ENCODE measurements around the gene TSPYL4. TPM values are rescaled to one million over a fixed set of nuclear protein-coding genes. Genes with fewer than 3 reads are reported as not detected.

TSPYL4 gene
- total RNA-seq, 1 donor, result 16.4 TPM

DNA sequence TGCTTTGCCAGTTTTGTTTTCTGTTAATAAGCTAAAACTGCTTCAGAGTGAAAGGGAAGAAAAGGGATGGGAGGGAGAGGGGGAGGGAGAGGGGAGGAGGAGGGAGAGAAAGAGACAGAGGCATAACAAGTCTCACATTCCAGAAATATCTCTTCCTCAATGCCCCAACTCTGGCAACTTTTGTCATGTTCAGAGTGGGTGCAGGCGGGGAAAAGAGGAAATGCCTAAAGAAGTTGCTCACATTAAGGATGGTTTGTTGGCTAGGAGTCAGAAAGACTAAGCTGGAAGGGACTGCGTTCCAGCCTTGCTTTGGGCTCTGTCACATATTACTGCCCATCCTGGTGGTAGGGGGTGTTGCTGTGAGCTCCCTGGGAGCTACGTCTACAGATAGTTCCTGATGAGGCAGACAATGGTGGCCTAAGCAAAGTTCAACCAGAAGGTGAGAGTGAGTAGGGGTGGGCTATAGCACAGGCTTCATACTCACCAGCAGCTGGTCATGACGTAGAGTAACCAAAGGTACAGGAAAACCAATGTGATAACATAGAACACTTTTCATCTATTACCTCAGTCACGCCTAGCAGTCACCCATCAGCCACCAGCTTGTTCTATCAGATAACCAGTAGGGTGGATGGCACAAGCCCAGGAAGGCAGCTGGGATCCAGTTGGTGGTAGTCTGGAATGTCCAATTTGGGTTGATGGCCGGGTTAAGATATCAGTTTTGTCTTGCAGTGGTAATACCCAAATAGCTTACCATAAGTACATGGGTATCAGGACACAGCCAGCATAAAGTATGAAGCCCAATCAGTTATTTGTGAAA, 2.1 kb downstream of the TSPYL4 start:
- peak overlapping the region; percentile 50 for H3K4me3 ChIP-seq (ENCODE audit: low read depth, low read length)
- peak; percentile 29 for DNase-seq (ENCODE audit: low read depth)
- TF ChIP-seq, protein P1, sequence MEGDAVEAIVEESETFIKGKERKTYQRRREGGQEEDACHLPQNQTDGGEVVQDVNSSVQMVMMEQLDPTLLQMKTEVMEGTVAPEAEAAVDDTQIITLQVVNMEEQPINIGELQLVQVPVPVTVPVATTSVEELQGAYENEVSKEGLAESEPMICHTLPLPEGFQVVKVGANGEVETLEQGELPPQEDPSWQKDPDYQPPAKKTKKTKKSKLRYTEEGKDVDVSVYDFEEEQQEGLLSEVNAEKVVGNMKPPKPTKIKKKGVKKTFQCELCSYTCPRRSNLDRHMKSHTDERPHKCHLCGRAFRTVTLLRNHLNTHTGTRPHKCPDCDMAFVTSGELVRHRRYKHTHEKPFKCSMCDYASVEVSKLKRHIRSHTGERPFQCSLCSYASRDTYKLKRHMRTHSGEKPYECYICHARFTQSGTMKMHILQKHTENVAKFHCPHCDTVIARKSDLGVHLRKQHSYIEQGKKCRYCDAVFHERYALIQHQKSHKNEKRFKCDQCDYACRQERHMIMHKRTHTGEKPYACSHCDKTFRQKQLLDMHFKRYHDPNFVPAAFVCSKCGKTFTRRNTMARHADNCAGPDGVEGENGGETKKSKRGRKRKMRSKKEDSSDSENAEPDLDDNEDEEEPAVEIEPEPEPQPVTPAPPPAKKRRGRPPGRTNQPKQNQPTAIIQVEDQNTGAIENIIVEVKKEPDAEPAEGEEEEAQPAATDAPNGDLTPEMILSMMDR (IDR thresholded peaks at IDR 0.05; ENCODE audit: insufficient read depth, low read depth, low read length), result no peak

DNA sequence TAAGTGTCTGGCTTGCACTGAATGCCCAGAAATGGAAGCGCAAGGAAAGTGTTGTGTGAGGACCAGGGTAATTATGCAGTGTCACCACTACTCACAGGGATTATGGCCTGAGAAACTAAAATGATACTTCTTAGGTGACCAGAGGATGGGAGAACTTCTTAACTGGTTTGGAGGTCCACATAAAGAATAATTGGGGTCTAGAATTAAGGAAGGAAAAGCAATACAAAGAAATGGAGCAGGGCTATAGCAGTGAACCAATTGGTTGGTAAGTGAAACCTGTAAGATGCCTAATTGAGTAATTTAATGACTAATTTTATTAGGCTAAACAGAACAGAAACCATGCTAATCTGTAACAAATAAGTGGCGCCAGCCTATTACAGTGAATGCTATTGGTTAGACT, 5.3 kb downstream of the TSPYL4 start:
- no peak for DNase-seq (ENCODE audit: low read depth)
- H3K4me3 ChIP-seq (ENCODE audit: low read depth, low read length), result no peak overlapping the region
- TF ChIP-seq, protein P1 (IDR thresholded peaks at IDR 0.05; ENCODE audit: insufficient read depth, low read depth, low read length), result no peak

DNA sequence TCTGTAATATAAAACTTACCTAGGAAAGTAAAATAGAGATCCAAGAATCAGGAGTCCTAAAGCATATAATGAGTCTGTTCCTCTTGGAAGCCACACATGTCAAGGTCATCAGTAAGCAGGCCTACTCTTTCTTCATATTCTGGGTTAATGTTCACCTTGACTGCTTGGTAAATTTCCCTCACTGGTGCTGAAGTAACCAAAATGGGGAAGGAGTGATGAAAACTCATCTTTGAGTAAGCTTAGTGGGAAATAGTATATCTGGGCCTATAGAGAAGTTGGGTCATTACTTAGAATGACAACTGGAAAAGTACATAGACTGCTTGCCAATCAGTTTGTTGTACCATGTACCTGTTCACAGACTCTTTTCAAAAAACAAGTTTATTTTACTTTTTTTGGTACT, 6.6 kb downstream of the TSPYL4 start:
- H3K4me3 ChIP-seq (ENCODE audit: low read depth, low read length), result no peak overlapping the region
- DNase-seq (ENCODE audit: low read depth), result no peak
- TF ChIP-seq, protein P1 (IDR thresholded peaks at IDR 0.05; ENCODE audit: insufficient read depth, low read depth, low read length), result no peak

DNA sequence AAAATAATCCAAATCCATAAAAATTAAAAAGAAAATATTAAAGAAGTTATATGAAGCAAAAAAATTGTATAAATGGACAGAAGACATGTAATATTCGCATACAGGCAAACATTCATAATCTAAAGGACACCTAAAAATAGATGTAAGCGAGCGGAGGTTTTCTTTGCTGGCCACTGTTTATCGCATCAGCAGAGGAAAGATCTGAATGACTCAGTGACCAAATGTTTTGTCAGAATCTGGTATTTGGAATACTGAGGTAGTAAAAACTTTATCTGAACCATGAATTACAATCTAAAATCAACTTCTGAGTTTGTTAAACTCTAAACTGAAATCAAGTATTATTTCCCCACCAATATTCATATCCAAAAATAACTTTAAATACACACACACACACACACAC, 7.8 kb downstream of the TSPYL4 start:
- TF ChIP-seq, protein P1 (IDR thresholded peaks at IDR 0.05; ENCODE audit: insufficient read depth, low read depth, low read length), result no peak
- DNase-seq (ENCODE audit: low read depth), result peak; percentile 59
- H3K4me3 ChIP-seq (ENCODE audit: low read depth, low read length), result no peak overlapping the region

DNA sequence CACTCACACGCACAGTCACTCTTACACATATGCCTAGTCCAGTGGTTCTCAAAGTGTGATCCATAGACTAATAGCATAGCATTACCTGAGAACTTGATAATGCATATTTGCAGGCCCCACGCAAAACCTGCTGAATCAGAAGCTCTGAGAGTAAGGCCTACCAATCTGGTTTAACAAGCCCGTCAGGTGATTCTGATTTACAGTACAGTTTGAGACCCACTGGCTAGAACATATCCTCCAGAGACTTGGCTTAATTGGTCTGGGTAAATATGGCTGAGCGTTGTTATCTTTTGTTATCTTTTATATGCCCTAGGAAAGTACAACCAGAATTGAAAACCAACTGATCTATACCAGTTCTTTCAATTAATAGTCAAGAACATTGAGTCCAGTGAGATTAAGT, 9.6 kb downstream of the TSPYL4 start:
- TF ChIP-seq, protein P1 (IDR thresholded peaks at IDR 0.05; ENCODE audit: insufficient read depth, low read depth, low read length), result no peak

DNA sequence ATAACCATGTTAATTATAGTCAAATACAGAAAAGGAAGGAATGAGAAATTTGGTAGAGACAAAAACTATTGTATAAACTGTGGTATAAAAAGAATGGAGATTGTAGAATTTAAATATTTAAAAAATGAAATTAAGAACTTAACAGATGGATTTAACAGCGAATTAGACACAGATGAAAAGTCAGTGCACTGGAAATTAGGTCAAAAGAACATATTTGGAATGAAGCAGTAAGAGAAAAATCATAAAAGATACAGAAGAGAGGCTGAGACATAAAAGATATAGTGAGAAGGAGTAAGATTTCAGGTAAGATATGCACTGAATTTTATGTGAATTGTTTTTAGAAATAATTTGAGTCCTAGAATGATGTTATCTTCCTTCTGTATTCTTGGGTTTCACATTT, 14.0 kb downstream of the TSPYL4 start:
- TF ChIP-seq, protein P1 (IDR thresholded peaks at IDR 0.05; ENCODE audit: insufficient read depth, low read depth, low read length), result no peak
- DNase-seq (ENCODE audit: low read depth), result no peak
- H3K4me3 ChIP-seq (ENCODE audit: low read depth, low read length), result no peak overlapping the region

More for the DNA sequence above, 9.6 kb downstream of the TSPYL4 start:
- H3K4me3 ChIP-seq (ENCODE audit: low read depth, low read length), result no peak overlapping the region
- DNase-seq (ENCODE audit: low read depth), result no peak
